Glutamatergic neuron (in vitro differentiated cells): ENCODE data around the gene ZNF195. TPM values are rescaled to one million over a fixed set of nuclear protein-coding genes. Genes with fewer than 3 reads are reported as not detected.
"Not testable (repeated sequence)": the region's sequence is repeated elsewhere in the genome, so short reads cannot be mapped to it uniquely, and the experiment has no call there.

ENCODE experiments used
- DNase-seq: peaks from one replicate; pipeline ENCODE4 v3.0.0; 2022
- H3K27ac Mint-ChIP-seq: one replicate; pipeline ENCODE4 v1.8.0; 2020; ENCODE audit warnings: mild to moderate bottlenecking, mixed read lengths, inconsistent platforms; ENCODE audit not compliant: unreplicated experiment
- H3K27me3 Mint-ChIP-seq: one replicate; pipeline ENCODE4 v1.8.0; 2020; ENCODE audit warnings: mild to moderate bottlenecking, moderate library complexity, mixed read lengths, inconsistent platforms; ENCODE audit not compliant: unreplicated experiment
- H3K36me3 Mint-ChIP-seq: one replicate; pipeline ENCODE4 v1.8.0; 2020; ENCODE audit warnings: mild to moderate bottlenecking, mixed read lengths, inconsistent platforms; ENCODE audit not compliant: unreplicated experiment
- H3K4me1 Mint-ChIP-seq: one replicate; pipeline ENCODE4 v1.8.0; 2020; ENCODE audit warnings: mild to moderate bottlenecking, low read depth, mixed read lengths, inconsistent platforms; ENCODE audit not compliant: unreplicated experiment
- H3K4me3 Mint-ChIP-seq: one replicate; pipeline ENCODE4 v1.8.0; 2020; ENCODE audit warnings: mild to moderate bottlenecking, mixed read lengths, inconsistent platforms; ENCODE audit not compliant: unreplicated experiment
- H3K9me3 Mint-ChIP-seq: one replicate; pipeline ENCODE4 v1.8.0; 2020; ENCODE audit warnings: mild to moderate bottlenecking, moderate library complexity, mixed read lengths, inconsistent platforms; ENCODE audit not compliant: unreplicated experiment
- total RNA-seq: library from RNA; stranded (reverse); fragmentation: NEBNext Ultra II Directional; extraction: Animal tissue kit (Norgen Biotek cat#: 25700); gene quantifications from one replicate; pipeline ENCODE4 v1.2.1, GENCODE V29; 2021; ENCODE audit not compliant: unreplicated experiment

The ZNF195 gene
- total RNA-seq, 1 donor from 2014 or later: 140 TPM

DNA sequence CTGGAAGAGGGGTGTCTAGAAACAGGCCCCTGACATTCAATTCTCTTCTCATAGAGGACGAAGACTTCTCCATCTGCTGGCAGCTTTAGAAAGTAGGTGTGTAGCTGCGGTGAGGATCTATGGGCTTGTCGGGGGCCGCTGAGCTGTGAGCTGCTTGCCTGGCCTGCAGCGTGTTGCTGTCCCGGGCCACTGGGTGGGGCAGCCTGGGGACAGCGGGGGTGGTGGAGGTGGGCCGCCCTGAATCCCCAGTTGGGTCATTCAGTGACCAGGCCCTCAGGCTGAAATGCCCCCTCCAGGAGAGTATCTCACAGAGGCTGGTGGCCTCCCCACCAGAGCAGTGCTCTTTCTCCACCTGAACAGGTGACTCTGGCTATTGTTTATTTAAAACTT, 23.9 kb upstream of the ZNF195 start:
- H3K36me3 Mint-ChIP-seq, H3K27ac Mint-ChIP-seq, H3K9me3 Mint-ChIP-seq, DNase-seq, H3K4me1 Mint-ChIP-seq, H3K27me3 Mint-ChIP-seq, H3K4me3 Mint-ChIP-seq: not testable (repeated sequence)

DNA sequence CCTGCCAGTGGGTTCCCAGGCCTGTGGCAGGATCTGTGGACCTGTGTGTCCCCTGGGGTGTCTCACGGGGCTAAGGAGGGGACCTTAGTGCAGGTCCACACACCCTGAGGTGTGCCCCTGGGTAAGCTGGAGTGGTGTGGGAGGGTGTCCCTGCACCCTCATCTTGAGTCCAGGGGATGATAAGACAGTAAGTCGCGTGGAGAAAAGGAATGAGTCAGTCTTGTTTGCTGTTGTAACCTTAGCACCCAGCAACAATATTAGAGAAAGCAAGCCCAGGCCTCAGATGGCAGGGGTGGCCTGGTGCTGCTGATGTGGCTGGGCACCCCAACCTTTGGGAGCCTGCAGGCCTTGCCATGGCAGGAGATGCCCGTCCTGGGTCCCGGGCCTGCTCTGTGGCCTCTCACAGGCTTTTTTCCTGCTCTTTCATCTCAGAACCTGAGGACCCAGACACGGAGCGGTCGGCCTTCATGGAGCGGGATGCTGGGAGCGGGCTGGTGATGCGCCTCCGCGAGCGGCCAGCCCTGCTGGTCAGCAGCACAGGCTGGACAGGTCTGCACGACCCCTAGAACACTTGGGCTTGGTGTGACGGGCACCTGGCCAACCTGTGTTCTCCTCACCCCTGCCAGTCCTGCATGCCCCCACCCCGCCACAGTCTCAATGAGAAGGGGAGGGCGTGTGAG, 23.4 kb upstream of the ZNF195 start:
- H3K36me3 Mint-ChIP-seq, H3K4me1 Mint-ChIP-seq, H3K9me3 Mint-ChIP-seq, H3K27ac Mint-ChIP-seq, H3K4me3 Mint-ChIP-seq, H3K27me3 Mint-ChIP-seq, DNase-seq: not testable (repeated sequence)

DNA sequence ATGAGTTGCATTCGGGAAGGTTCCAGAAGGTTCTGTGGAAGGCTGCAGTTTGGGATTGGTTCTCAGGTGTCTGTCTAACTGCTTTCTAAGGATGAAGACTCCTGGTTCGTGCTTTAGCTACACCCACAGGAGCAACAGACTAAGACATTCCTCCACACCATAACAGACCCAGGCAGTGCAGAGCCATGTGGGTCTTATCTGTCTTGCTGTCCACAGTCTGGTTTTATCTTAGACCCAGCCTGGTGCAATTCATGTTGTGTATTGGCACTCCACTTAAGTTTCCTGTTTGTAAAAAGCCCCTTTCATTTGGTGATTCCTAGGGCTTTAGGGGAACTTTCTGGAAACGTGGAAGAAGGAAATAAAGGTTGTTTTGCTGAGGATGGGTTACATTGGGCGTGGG, 22.1 kb upstream of the ZNF195 start:
- not testable (repeated sequence) for H3K27ac Mint-ChIP-seq, H3K4me3 Mint-ChIP-seq, H3K36me3 Mint-ChIP-seq, DNase-seq, H3K4me1 Mint-ChIP-seq, H3K27me3 Mint-ChIP-seq, H3K9me3 Mint-ChIP-seq

DNA sequence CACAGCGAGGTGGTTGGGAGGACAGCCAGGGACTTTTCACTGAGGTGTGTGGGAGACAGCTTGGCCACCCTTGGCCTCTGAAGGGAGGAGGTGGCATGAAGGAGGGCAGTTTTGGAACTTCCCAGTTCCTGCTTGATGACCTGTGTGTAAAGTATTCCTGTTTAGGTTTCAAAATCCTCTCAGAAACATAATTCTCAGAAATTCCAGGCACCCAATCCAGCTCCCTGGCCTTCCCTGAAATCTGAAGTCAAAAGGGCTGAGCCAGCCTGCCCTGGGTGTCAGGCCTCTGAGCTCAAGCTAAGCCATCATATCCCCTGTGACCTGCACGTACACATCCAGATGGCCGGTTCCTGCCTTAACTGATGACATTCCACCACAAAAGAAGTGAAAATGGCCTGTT, 19.6 kb upstream of the ZNF195 start:
- not testable (repeated sequence) for H3K4me1 Mint-ChIP-seq, H3K27ac Mint-ChIP-seq

DNA sequence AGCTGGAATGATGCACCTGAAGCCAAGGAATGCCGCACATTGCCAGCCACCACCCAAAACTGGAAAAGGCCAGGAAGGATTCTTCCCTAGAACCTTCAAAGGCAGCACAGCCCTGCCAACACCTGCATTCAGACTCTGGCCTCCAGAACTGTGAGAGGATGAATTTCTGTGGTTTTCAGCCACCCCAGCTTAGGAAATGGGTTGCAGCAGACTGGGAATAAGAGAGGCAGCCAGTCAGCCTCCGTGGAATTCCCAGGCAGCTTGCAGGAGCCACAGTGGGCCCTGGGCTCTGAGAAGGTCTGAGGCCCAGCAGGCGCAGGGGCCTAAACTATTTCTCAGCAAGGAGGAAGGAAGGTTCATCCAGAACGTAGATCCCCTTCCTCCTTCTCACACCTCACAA, 19.2 kb upstream of the ZNF195 start:
- H3K4me3 Mint-ChIP-seq, H3K27ac Mint-ChIP-seq, H3K9me3 Mint-ChIP-seq, H3K27me3 Mint-ChIP-seq, H3K36me3 Mint-ChIP-seq, DNase-seq, H3K4me1 Mint-ChIP-seq: not testable (repeated sequence)

More for the DNA sequence above, 19.6 kb upstream of the ZNF195 start:
- not testable (repeated sequence) for H3K9me3 Mint-ChIP-seq, DNase-seq, H3K4me3 Mint-ChIP-seq, H3K27me3 Mint-ChIP-seq, H3K36me3 Mint-ChIP-seq

DNA sequence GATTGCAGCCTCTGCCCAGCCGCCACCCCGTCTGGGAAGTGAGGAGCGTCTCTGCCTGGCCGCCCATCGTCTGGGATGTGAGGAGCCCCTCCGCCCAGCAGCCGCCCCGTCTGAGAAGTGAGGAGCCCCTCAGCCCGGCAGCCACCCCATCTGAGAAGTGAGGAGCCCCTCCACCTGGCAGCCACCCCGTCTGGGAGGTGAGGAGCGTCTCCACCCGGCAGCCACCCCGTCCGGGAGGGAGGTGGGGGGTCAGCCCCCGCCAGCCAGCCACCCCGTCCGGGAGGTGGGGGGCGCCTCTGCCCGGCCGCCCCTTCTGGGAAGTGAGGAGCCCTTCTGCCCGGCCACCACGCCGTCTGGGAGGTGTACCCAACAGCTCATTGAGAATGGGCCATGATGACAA, 18.3 kb upstream of the ZNF195 start:
- H3K9me3 Mint-ChIP-seq, H3K27ac Mint-ChIP-seq, H3K27me3 Mint-ChIP-seq, H3K4me3 Mint-ChIP-seq, H3K4me1 Mint-ChIP-seq, DNase-seq, H3K36me3 Mint-ChIP-seq: not testable (repeated sequence)

DNA sequence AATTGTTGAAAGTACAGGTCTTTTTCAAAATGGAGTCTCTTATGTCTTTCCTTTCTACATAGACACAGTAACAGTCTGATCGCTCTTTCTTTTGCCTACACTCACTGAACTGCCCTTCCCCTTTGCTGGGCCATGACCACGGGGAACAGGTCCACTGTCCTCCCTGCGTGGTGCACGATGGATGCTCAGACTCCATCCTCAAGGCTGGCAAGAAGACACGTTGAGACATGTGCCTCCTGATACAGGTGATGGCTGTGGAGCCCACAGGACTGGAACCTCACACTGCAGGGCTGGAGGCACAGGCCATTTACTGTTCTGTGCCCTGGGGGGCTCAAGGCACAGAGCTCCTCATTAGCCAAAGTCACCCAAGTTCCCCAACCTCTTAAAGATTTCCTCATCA, 16.5 kb upstream of the ZNF195 start:
- H3K9me3 Mint-ChIP-seq, H3K4me1 Mint-ChIP-seq, H3K27ac Mint-ChIP-seq, H3K36me3 Mint-ChIP-seq, H3K4me3 Mint-ChIP-seq, DNase-seq, H3K27me3 Mint-ChIP-seq: not testable (repeated sequence)

DNA sequence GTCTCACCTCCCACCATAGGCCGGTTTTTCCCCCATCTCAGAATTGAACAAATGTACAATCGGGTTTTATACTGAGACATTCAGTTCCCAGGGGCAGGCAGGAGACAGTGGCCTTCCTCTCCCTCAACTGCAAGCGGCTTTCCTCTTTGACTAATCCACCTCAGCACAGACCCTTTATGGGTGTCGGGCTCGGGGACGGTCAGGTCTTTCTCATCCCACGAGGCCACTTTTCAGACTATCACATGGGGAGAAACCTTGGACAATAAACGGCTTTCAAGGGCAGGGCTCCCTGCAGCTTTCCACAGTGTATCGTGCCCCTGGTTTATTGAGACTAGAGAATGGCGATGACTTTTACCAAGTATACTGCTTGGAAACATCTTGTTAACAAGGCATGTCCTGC, 16.0 kb upstream of the ZNF195 start:
- DNase-seq, H3K36me3 Mint-ChIP-seq, H3K4me1 Mint-ChIP-seq, H3K4me3 Mint-ChIP-seq, H3K27ac Mint-ChIP-seq, H3K27me3 Mint-ChIP-seq, H3K9me3 Mint-ChIP-seq: not testable (repeated sequence)

DNA sequence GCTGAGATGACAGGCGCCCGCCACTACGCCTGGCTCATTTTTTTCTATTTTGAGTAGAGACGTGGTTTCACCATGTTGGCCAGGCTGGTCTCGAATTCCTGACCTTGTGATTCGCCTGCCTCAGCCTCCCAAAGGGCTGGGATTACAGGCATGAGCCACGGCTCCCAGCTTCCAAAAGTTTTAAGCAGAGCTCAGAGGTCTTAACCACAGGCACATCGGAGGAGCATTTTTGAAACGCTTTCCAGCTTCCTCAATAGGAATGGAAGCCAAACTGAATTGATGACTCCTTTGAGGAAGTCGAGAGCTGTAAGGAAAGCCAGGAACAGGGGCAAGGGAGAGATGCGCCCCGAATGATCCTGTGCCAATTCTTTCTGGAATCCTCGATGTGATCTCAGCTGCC, 14.5 kb upstream of the ZNF195 start:
- DNase-seq, H3K27ac Mint-ChIP-seq, H3K36me3 Mint-ChIP-seq, H3K4me1 Mint-ChIP-seq, H3K9me3 Mint-ChIP-seq, H3K4me3 Mint-ChIP-seq, H3K27me3 Mint-ChIP-seq: not testable (repeated sequence)
